Activated CD8-positive, alpha-beta memory T cell treated with anti-CD3 and anti-CD28 coated beads, Interleukin-2, amount 50 U/mL, for 1 hour (primary cell): Measurements from ENCODE around the gene C14orf180.

Experiments
- DNase-seq: peaks from one replicate; pipeline ENCODE4 v3.0.0-alpha.2; 2020; ENCODE audit errors: extremely low read depth

The C14orf180 gene

GRCh38 chr14:104593710-104594136 lies 14.2 kb downstream of the C14orf180 start:
- no peak for DNase-seq

- DNase-seq: no peak
Measured at GRCh38 chr14:104594310-104595046, 14.9 kb downstream of the C14orf180 start.

GRCh38 chr14:104595116-104595675 lies 15.6 kb downstream of the C14orf180 start:
- DNase-seq: no peak

GRCh38 chr14:104595911-104596450 lies 16.4 kb downstream of the C14orf180 start:
- DNase-seq: no peak

GRCh38 chr14:104596451-104596918 lies 16.9 kb downstream of the C14orf180 start:
- DNase-seq: no peak

- no peak for DNase-seq
Measured at GRCh38 chr14:104596927-104597351, 17.4 kb downstream of the C14orf180 start.

- no peak for DNase-seq
Measured at GRCh38 chr14:104597576-104597975, 18.0 kb downstream of the C14orf180 start.

- DNase-seq: no peak
Measured at GRCh38 chr14:104598039-104598909, 18.7 kb downstream of the C14orf180 start.

- DNase-seq: no peak
Measured at GRCh38 chr14:104598910-104599273, 19.3 kb downstream of the C14orf180 start.

GRCh38 chr14:104599446-104599845 lies 19.9 kb downstream of the C14orf180 start:
- DNase-seq: no peak

- DNase-seq: no peak
Measured at GRCh38 chr14:104600141-104600643, 20.6 kb downstream of the C14orf180 start.

- no peak for DNase-seq
Measured at GRCh38 chr14:104600805-104601204, 21.2 kb downstream of the C14orf180 start.

GRCh38 chr14:104601786-104602185 lies 22.2 kb downstream of the C14orf180 start:
- no peak for DNase-seq

- no peak for DNase-seq
Measured at GRCh38 chr14:104602315-104602932, 22.9 kb downstream of the C14orf180 start.

GRCh38 chr14:104602933-104603325 lies 23.4 kb downstream of the C14orf180 start:
- no peak for DNase-seq

- no peak for DNase-seq
Measured at GRCh38 chr14:104603711-104604401, 24.3 kb downstream of the C14orf180 start.

- no peak for DNase-seq
Measured at GRCh38 chr14:104604458-104605449, 25.2 kb downstream of the C14orf180 start, which contains the start of gene TMEM179. Gene TMEM179 (minus strand): TSS chr14:104604772. CDS start chr14:104604741, 31 bp downstream.

GRCh38 chr14:104609666-104610065 lies 30.1 kb downstream of the C14orf180 start:
- no peak for DNase-seq

GRCh38 chr14:104610749-104611310 lies 31.3 kb downstream of the C14orf180 start:
- no peak for DNase-seq
